ENCODE results near the gene ATP5F1E. TPM values are rescaled to one million over a fixed set of nuclear protein-coding genes. Genes with fewer than 3 reads are reported as not detected.

Gene ATP5F1E
- total RNA-seq, 1 donor from 2014 or later = 94.4 TPM

DNA sequence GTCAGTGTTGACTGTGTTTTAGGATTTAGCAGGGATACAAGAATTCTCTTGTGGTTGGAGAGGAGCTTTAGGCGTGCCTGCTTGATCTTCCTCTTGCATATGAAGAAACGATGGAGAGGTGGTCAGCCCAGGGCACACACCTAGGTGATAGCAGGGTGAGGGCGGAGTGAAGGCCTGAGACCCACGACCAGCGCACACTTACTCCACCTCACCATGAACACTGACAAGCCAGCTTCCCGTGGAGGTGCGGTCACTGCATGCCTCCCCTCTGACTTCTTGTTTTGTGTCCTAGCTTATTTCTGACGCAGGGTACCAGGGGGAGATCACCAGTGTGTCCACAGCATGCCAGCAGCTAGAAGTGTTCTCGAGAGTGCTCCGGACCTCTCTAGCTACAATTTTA, 42.9 kb downstream of the ATP5F1E start:
- H3K4me3 Mint-ChIP-seq (ENCODE audit: unreplicated experiment) = no peak overlapping the region
- FAIRE-seq = no peak

DNA sequence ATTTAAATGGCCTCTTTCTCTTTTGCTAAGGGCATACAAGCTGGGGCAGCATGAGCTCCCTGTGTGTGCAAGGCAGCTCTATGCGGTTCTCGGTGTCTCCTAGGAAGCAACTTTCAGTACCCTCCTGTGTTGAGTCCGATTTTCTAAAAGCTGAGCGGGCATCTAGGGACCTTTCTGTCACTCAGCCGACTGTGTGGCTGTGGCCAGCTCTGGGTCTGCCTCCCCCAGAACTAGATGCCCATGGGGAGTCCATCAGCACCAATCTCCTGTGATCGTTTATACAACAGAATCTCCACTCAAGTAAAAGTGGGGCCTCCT, 43.6 kb downstream of the ATP5F1E start:
- Histone ChIP-seq H3K4me2 (ENCODE audit: low read length) (no peak overlapping the region), H3K36me3 (ENCODE audit: insufficient read depth, low read length) (peaks cover 44% of the 10 kb centered on the region), H3K4me1 (ENCODE audit: insufficient read depth, low read length) (no peaks in the 10 kb centered on the region), H3K79me2 (ENCODE audit: insufficient read depth, low read length) (peaks cover 35% of the 10 kb centered on the region), H4K20me1 (ENCODE audit: insufficient read depth, low read length) (peaks cover 47% of the 10 kb centered on the region), H3K4me3 (ENCODE audit: insufficient read depth, low read depth, low read length) (no peak overlapping the region), H3K9me3 (ENCODE audit: insufficient read depth, low read depth, low read length) (no peaks in the 10 kb centered on the region), H3K27ac (ENCODE audit: low read depth, low read length) (no peak overlapping the region), H3K27me3 (ENCODE audit: insufficient read depth, low read length) (no peaks in the 10 kb centered on the region), H3K9ac (ENCODE audit: low read length) (no peak overlapping the region), H2AFZ (ENCODE audit: low read depth, low read length) (no peak overlapping the region)
- DNase-seq (ENCODE audit: low read depth) (no peak), FAIRE-seq (no peak)
- TF ChIP-seq EZH2 (IDR thresholded peaks at IDR 0.05; ENCODE audit: insufficient read depth, low read length) = no peak
- TF ChIP-seq, protein P1, sequence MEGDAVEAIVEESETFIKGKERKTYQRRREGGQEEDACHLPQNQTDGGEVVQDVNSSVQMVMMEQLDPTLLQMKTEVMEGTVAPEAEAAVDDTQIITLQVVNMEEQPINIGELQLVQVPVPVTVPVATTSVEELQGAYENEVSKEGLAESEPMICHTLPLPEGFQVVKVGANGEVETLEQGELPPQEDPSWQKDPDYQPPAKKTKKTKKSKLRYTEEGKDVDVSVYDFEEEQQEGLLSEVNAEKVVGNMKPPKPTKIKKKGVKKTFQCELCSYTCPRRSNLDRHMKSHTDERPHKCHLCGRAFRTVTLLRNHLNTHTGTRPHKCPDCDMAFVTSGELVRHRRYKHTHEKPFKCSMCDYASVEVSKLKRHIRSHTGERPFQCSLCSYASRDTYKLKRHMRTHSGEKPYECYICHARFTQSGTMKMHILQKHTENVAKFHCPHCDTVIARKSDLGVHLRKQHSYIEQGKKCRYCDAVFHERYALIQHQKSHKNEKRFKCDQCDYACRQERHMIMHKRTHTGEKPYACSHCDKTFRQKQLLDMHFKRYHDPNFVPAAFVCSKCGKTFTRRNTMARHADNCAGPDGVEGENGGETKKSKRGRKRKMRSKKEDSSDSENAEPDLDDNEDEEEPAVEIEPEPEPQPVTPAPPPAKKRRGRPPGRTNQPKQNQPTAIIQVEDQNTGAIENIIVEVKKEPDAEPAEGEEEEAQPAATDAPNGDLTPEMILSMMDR (IDR thresholded peaks at IDR 0.05; ENCODE audit: insufficient read depth, low read depth, low read length) = no peak
- H3K27ac Mint-ChIP-seq (ENCODE audit: unreplicated experiment) = no peak overlapping the region
- no peaks in the 10 kb centered on the region for H3K27me3 Mint-ChIP-seq (ENCODE audit: low read depth, unreplicated experiment)
- no peaks in the 10 kb centered on the region for H3K9me3 Mint-ChIP-seq (ENCODE audit: unreplicated experiment)
- no peaks in the 10 kb centered on the region for H3K36me3 Mint-ChIP-seq (ENCODE audit: low read depth, unreplicated experiment)
- peaks cover 9% of the 10 kb centered on the region for H3K4me1 Mint-ChIP-seq (ENCODE audit: low read depth, unreplicated experiment)
- H3K4me3 Mint-ChIP-seq (ENCODE audit: unreplicated experiment) = no peak overlapping the region

More for the DNA sequence above, 42.9 kb downstream of the ATP5F1E start:
- H3K36me3 ChIP-seq (ENCODE audit: insufficient read depth, low read length) = peaks cover 50% of the 10 kb centered on the region
- no peak overlapping the region for H3K27ac ChIP-seq (ENCODE audit: low read depth, low read length)
- no peaks in the 10 kb centered on the region for H3K9me3 ChIP-seq (ENCODE audit: insufficient read depth, low read depth, low read length)
- H3K79me2 ChIP-seq (ENCODE audit: insufficient read depth, low read length) = peaks cover 28% of the 10 kb centered on the region
- H3K9ac ChIP-seq (ENCODE audit: low read length) = no peak overlapping the region
- Mint-ChIP-seq H3K27ac (ENCODE audit: unreplicated experiment) (no peak overlapping the region), H3K27me3 (ENCODE audit: low read depth, unreplicated experiment) (no peaks in the 10 kb centered on the region), H3K9me3 (ENCODE audit: unreplicated experiment) (no peaks in the 10 kb centered on the region), H3K36me3 (ENCODE audit: low read depth, unreplicated experiment) (no peaks in the 10 kb centered on the region), H3K4me1 (ENCODE audit: low read depth, unreplicated experiment) (peaks cover 3% of the 10 kb centered on the region)
- no peaks in the 10 kb centered on the region for H3K4me1 ChIP-seq (ENCODE audit: insufficient read depth, low read length)
- H3K27me3 ChIP-seq (ENCODE audit: insufficient read depth, low read length) = no peaks in the 10 kb centered on the region
- no peak overlapping the region for H2AFZ ChIP-seq (ENCODE audit: low read depth, low read length)
- DNase-seq (ENCODE audit: low read depth) = no peak
- H3K4me3 ChIP-seq (ENCODE audit: insufficient read depth, low read depth, low read length) = no peak overlapping the region
- no peak overlapping the region for H3K4me2 ChIP-seq (ENCODE audit: low read length)
- TF ChIP-seq, protein P1 (IDR thresholded peaks at IDR 0.05; ENCODE audit: insufficient read depth, low read depth, low read length) = no peak
- no peak for TF ChIP-seq EZH2 (IDR thresholded peaks at IDR 0.05; ENCODE audit: insufficient read depth, low read length)
- peaks cover 40% of the 10 kb centered on the region for H4K20me1 ChIP-seq (ENCODE audit: insufficient read depth, low read length)

DNA sequence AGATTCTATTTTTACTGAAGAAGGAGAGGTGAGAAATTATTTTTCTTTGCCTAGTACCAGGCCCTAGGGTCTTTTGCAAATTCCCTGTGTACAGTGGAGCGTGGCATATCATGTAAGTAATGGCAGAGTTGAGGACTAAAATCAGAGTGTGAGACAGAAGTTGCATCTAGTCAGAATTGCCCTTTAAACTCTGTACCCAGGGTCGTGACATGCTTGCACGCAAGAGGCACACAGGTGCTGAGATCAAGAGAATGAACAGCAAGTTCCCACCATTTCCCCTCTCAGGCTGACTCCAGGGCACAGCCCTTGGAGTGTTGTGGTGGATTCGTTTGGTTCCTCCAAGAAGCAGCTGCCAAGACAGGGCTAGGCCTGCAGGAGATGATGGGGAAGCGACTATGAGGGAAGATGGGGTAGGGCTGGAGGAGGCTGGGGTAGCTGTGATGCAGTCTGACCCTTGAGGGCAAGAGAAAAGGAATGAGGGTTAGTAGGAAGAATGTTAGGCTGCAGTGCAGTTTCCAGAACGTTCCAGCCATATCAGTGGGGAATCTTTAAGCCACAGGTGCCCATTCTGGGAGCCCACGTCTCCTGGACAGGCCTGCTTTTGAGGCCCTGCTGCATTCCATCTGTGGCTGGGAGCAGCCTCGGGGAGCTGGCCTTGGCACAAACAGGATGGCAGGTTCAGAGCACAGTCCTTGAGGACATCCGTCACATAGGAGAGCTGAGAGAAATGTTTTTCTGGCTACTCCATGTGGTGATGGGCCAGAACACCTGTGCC, 44.2 kb downstream of the ATP5F1E start:
- H3K36me3 Mint-ChIP-seq (ENCODE audit: low read depth, unreplicated experiment) = no peaks in the 10 kb centered on the region
- no peaks in the 10 kb centered on the region for H3K27me3 ChIP-seq (ENCODE audit: insufficient read depth, low read length)

More for the DNA sequence above, 44.2 kb downstream of the ATP5F1E start:
- no peak for DNase-seq (ENCODE audit: low read depth)
- Histone ChIP-seq H3K27ac (ENCODE audit: low read depth, low read length) (no peak overlapping the region), H2AFZ (ENCODE audit: low read depth, low read length) (no peak overlapping the region), H3K9me3 (ENCODE audit: insufficient read depth, low read depth, low read length) (no peaks in the 10 kb centered on the region), H3K79me2 (ENCODE audit: insufficient read depth, low read length) (peaks cover 38% of the 10 kb centered on the region), H3K36me3 (ENCODE audit: insufficient read depth, low read length) (peaks cover 38% of the 10 kb centered on the region), H3K4me2 (ENCODE audit: low read length) (no peak overlapping the region), H3K9ac (ENCODE audit: low read length) (no peak overlapping the region), H3K4me3 (ENCODE audit: insufficient read depth, low read depth, low read length) (no peak overlapping the region), H4K20me1 (ENCODE audit: insufficient read depth, low read length) (peaks cover 48% of the 10 kb centered on the region), H3K4me1 (ENCODE audit: insufficient read depth, low read length) (no peaks in the 10 kb centered on the region)
- Mint-ChIP-seq H3K9me3 (ENCODE audit: unreplicated experiment) (no peaks in the 10 kb centered on the region), H3K27me3 (ENCODE audit: low read depth, unreplicated experiment) (no peaks in the 10 kb centered on the region), H3K27ac (ENCODE audit: unreplicated experiment) (peak overlapping the region; percentile 55), H3K4me3 (ENCODE audit: unreplicated experiment) (no peak overlapping the region), H3K4me1 (ENCODE audit: low read depth, unreplicated experiment) (peaks cover 9% of the 10 kb centered on the region)
- FAIRE-seq = no peak
- no peak for TF ChIP-seq EZH2 (IDR thresholded peaks at IDR 0.05; ENCODE audit: insufficient read depth, low read length)
- TF ChIP-seq, protein P1 (IDR thresholded peaks at IDR 0.05; ENCODE audit: insufficient read depth, low read depth, low read length) = no peak

Measured in astrocyte (in vitro differentiated cells and primary cell).